SK-N-SH treated with all-trans-retinoic acid at 6 μM for 48 hours (cell line): ENCODE measurements around the gene YPEL1.
A peak's percentile ranks its signal among the peaks of the same experiment; 100 is the strongest.

Experiments
- ATAC-seq: fragments of 200-7000 bp; cut with Tn5 transposase; 3 replicates; pipeline ENCODE4 v1.9.1; 2020; ENCODE audit warnings: mild to moderate bottlenecking, moderate library complexity
- BACH2 ChIP-seq: fragments of 250-450 bp; sonication (Bioruptor Pico); IDR thresholded peaks from 2 replicates; pipeline ENCODE4 v1.9.0; 2021; ENCODE audit warnings: mild to moderate bottlenecking, borderline replicate concordance
- CSDC2 ChIP-seq: fragments of 250-450 bp; sonication (Bioruptor Pico); IDR thresholded peaks from 2 replicates; pipeline ENCODE4 v1.5.0; 2020; ENCODE audit warnings: mild to moderate bottlenecking, moderate library complexity
- ESRRG ChIP-seq: fragments of 250-450 bp; sonication (Bioruptor Pico); IDR thresholded peaks from 2 replicates; pipeline ENCODE4 v1.6.1; 2021; ENCODE audit warnings: mild to moderate bottlenecking
- GLIS3 ChIP-seq: fragments of 250-450 bp; sonication (Bioruptor Pico); IDR thresholded peaks from 2 replicates; pipeline ENCODE4 v1.5.0; 2020; ENCODE audit warnings: mild to moderate bottlenecking, moderate library complexity
- OSR1 ChIP-seq: fragments of 250-450 bp; sonication (Bioruptor Pico); IDR thresholded peaks from 2 replicates; pipeline ENCODE4 v1.8.0; 2022; ENCODE audit warnings: moderate library complexity, mild to moderate bottlenecking, inconsistent platforms
- PPARA ChIP-seq: fragments of 250-450 bp; sonication (Bioruptor Pico); IDR thresholded peaks from 2 replicates; pipeline ENCODE4 v1.5.0; 2020; ENCODE audit warnings: mild to moderate bottlenecking, borderline replicate concordance
- RARB ChIP-seq: fragments of 250-450 bp; sonication (Bioruptor Pico); IDR thresholded peaks from 2 replicates; pipeline ENCODE4 v1.8.0; 2021; ENCODE audit warnings: mild to moderate bottlenecking, moderate library complexity
- SNAI2 ChIP-seq: fragments of 250-450 bp; sonication (Bioruptor Pico); IDR thresholded peaks from 2 replicates; pipeline ENCODE4 v1.5.0; 2020; ENCODE audit warnings: mild to moderate bottlenecking, moderate library complexity
- TCF4 ChIP-seq: fragments of 250-450 bp; sonication (Bioruptor Pico); IDR thresholded peaks from 2 replicates; pipeline ENCODE4 v1.8.0; 2021; ENCODE audit warnings: mild to moderate bottlenecking, moderate library complexity, borderline replicate concordance
- TOX ChIP-seq: fragments of 250-450 bp; sonication (Bioruptor Pico); IDR thresholded peaks from 2 replicates; pipeline ENCODE4 v1.8.0; 2021; ENCODE audit warnings: mild to moderate bottlenecking, moderate library complexity, borderline replicate concordance
- ZC3H10 ChIP-seq: fragments of 250-450 bp; sonication (Bioruptor Pico); IDR thresholded peaks from 2 replicates; pipeline ENCODE4 v1.5.1; 2021; ENCODE audit warnings: mild to moderate bottlenecking, moderate library complexity
- ZFP3 ChIP-seq: fragments of 250-450 bp; sonication (Bioruptor Pico); IDR thresholded peaks from 2 replicates; pipeline ENCODE4 v1.5.0; 2020; ENCODE audit warnings: mild to moderate bottlenecking, moderate library complexity
- ZFP30 ChIP-seq: fragments of 450-650 bp; formaldehyde crosslinking; IDR thresholded peaks from 2 replicates; pipeline ENCODE4 v1.5.0; 2022; ENCODE audit warnings: mild to moderate bottlenecking, moderate library complexity
- ZNF70 ChIP-seq: fragments of 450-650 bp; formaldehyde crosslinking; IDR thresholded peaks from 2 replicates; pipeline ENCODE4 v1.5.0; 2020; ENCODE audit warnings: mild to moderate bottlenecking, moderate library complexity
- ZNF8 ChIP-seq: fragments of 450-650 bp; formaldehyde crosslinking; IDR thresholded peaks from 2 replicates; pipeline ENCODE4 v1.5.0; 2020; ENCODE audit warnings: mild to moderate bottlenecking, moderate library complexity
- TF ChIP-seq, protein P1 (sequence below): fragments of 250-450 bp; sonication (Bioruptor Pico); IDR thresholded peaks from 2 replicates; pipeline ENCODE4 v1.5.0; 2020; ENCODE audit warnings: mild to moderate bottlenecking, moderate library complexity
- TF ChIP-seq, protein P2 (sequence below): fragments of 250-450 bp; sonication (Bioruptor Pico); IDR thresholded peaks from 2 replicates; pipeline ENCODE4 v1.5.1; 2021; ENCODE audit warnings: mild to moderate bottlenecking, moderate library complexity
- TF ChIP-seq, protein P3 (sequence below): fragments of 250-450 bp; sonication (Bioruptor Pico); IDR thresholded peaks from 2 replicates; pipeline ENCODE4 v1.8.0; 2021; ENCODE audit warnings: low read depth, mild to moderate bottlenecking, moderate library complexity, borderline replicate concordance
- TF ChIP-seq, protein P4 (sequence below): fragments of 250-450 bp; sonication (Bioruptor Pico); IDR thresholded peaks from 2 replicates; pipeline ENCODE4 v1.5.1; 2020; ENCODE audit warnings: low read depth, mild to moderate bottlenecking, moderate library complexity

YPEL1 gene

DNA sequence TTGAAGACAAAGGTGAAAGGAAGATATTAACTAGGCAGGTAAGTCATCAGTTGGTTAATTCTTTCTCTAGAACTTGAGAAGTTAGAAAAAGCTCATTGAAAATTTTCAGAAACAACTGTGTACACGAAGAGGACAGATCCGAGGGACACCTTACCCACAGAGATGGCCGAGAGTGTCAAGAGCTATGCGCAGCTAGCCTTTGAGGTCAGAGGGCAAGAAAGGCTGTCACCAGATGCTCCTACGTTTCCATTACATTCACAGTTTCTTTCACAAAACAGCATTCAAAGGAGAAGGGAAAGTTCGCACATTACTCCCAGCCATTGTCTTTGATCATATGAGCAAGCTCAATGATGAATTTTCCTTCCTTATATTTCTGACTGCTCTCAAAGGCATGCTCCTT lies 34.8 kb downstream of the YPEL1 start:
- TF ChIP-seq ZNF70 (CRISPR knock-in tag) (no peak), BACH2 (CRISPR knock-in tag) (no peak)
- TF ChIP-seq, protein P1, sequence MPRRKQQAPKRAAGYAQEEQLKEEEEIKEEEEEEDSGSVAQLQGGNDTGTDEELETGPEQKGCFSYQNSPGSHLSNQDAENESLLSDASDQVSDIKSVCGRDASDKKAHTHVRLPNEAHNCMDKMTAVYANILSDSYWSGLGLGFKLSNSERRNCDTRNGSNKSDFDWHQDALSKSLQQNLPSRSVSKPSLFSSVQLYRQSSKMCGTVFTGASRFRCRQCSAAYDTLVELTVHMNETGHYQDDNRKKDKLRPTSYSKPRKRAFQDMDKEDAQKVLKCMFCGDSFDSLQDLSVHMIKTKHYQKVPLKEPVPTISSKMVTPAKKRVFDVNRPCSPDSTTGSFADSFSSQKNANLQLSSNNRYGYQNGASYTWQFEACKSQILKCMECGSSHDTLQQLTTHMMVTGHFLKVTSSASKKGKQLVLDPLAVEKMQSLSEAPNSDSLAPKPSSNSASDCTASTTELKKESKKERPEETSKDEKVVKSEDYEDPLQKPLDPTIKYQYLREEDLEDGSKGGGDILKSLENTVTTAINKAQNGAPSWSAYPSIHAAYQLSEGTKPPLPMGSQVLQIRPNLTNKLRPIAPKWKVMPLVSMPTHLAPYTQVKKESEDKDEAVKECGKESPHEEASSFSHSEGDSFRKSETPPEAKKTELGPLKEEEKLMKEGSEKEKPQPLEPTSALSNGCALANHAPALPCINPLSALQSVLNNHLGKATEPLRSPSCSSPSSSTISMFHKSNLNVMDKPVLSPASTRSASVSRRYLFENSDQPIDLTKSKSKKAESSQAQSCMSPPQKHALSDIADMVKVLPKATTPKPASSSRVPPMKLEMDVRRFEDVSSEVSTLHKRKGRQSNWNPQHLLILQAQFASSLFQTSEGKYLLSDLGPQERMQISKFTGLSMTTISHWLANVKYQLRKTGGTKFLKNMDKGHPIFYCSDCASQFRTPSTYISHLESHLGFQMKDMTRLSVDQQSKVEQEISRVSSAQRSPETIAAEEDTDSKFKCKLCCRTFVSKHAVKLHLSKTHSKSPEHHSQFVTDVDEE (CRISPR knock-in tag): no peak
- TF ChIP-seq, protein P2, sequence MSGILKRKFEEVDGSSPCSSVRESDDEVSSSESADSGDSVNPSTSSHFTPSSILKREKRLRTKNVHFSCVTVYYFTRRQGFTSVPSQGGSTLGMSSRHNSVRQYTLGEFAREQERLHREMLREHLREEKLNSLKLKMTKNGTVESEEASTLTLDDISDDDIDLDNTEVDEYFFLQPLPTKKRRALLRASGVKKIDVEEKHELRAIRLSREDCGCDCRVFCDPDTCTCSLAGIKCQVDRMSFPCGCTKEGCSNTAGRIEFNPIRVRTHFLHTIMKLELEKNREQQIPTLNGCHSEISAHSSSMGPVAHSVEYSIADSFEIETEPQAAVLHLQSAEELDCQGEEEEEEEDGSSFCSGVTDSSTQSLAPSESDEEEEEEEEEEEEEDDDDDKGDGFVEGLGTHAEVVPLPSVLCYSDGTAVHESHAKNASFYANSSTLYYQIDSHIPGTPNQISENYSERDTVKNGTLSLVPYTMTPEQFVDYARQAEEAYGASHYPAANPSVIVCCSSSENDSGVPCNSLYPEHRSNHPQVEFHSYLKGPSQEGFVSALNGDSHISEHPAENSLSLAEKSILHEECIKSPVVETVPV (CRISPR knock-in tag): no peak
- TF ChIP-seq, all 23 proteins: peak for 0
- ATAC-seq: no peak

DNA sequence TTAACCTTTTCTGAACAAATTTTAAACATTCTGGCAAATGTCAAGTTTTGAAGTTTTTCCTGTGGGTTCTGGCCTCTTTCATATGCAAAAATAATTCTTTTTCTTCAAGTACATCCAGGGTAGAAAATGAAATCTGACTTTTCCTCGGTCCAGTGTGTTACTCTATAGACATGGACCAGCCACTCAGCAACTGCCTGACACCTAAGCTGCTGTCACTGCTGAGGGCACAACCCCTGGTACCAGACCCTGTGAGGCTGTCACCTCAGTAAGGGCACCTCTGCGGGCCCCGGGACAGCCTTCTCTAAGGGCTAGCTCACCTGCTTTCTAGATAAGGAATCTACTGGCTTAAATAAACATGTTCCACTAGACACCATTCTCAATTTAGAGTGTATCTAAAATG lies 36.0 kb downstream of the YPEL1 start:
- TF ChIP-seq, protein P2 (CRISPR knock-in tag): no peak
- TF ChIP-seq TCF4 (CRISPR knock-in tag): no peak
- TF ChIP-seq CSDC2: no peak
- TF ChIP-seq, protein P1 (CRISPR knock-in tag): no peak
- no peak for TF ChIP-seq ZC3H10 (CRISPR knock-in tag)

DNA sequence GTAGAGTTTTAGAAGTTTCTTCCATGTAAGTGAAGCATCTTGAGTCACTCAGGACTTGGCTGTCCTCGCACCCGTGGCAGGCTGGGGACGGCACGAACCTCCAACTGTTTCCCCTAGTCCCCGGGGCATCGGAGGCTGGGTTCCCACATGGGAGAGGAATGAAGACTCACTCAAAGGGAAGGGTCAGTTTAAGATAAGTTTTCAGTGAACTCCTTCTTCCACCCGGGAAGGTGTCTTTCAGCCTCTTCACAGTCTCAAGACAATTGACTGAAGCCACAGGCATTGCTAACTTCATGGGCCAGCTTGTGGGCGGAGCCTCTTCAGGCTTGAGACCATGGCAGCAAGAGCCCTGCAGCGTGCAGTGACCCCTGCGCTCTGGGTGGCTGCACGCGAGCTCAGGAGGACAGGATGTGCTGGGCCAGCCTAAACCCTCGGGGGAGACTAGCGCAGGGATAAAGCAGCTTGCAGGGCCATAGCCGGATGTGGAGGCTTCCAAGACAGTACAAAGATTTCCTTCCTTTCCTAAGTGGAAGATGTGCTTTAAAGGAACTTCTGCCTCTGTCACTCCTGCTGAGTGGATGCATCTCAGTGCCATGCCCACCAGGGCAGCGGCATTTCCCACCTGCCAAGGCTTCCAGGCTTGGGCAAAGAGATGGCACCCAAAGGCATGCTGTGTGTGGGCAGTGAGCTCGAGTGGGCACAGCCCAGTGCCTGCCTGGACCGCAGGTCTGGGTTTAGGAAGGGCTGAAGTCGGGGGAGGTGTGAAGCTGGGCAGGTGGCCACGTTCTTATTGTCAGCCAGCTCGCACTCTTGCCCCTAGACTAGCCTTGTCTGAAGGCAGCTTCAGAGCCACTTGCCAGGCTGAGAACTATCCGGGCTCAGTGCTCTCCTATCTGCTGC lies 36.9 kb downstream of the YPEL1 start:
- TF ChIP-seq BACH2 (CRISPR knock-in tag) (no peak), ESRRG (CRISPR knock-in tag) (no peak), PPARA (CRISPR knock-in tag) (no peak), CSDC2 (no peak), RARB (CRISPR knock-in tag) (no peak), GLIS3 (no peak)
- TF ChIP-seq, protein P2 (CRISPR knock-in tag): no peak
- TF ChIP-seq, protein P3, sequence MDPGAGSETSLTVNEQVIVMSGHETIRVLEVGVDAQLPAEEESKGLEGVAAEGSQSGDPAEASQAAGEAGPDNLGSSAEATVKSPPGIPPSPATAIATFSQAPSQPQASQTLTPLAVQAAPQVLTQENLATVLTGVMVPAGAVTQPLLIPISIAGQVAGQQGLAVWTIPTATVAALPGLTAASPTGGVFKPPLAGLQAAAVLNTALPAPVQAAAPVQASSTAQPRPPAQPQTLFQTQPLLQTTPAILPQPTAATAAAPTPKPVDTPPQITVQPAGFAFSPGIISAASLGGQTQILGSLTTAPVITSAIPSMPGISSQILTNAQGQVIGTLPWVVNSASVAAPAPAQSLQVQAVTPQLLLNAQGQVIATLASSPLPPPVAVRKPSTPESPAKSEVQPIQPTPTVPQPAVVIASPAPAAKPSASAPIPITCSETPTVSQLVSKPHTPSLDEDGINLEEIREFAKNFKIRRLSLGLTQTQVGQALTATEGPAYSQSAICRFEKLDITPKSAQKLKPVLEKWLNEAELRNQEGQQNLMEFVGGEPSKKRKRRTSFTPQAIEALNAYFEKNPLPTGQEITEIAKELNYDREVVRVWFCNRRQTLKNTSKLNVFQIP (CRISPR knock-in tag): no peak
- ATAC-seq: no peak

More for the DNA sequence above, 36.0 kb downstream of the YPEL1 start:
- ATAC-seq: no peak

DNA sequence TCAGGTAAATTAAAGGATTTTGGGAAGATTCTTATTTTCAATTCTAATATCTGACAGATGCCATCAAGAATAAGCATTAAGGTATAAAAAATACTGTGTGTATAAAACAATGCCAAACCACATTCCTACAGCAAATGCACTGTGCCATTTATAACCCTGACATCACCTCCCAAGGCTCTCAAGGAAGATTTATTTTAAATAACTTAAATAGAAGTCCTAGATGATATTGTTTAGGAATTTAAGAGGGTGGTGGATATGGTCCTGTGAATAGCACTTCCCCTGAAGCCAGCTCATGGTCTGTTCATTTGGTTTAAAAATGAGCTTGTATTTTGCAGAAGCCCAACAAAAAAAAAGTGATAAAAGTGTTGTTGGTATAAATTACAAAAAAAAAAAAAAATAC lies 37.7 kb downstream of the YPEL1 start:
- peak; percentile 37 for ATAC-seq
- TF ChIP-seq OSR1 (CRISPR knock-in tag): no peak
- TF ChIP-seq ZFP30: no peak
- no peak for TF ChIP-seq TCF4 (CRISPR knock-in tag)
- TF ChIP-seq, protein P4, sequence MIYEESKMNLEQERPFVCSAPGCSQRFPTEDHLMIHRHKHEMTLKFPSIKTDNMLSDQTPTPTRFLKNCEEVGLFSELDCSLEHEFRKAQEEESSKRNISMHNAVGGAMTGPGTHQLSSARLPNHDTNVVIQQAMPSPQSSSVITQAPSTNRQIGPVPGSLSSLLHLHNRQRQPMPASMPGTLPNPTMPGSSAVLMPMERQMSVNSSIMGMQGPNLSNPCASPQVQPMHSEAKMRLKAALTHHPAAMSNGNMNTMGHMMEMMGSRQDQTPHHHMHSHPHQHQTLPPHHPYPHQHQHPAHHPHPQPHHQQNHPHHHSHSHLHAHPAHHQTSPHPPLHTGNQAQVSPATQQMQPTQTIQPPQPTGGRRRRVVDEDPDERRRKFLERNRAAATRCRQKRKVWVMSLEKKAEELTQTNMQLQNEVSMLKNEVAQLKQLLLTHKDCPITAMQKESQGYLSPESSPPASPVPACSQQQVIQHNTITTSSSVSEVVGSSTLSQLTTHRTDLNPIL (CRISPR knock-in tag): no peak
- TF ChIP-seq BACH2 (CRISPR knock-in tag): no peak
- TF ChIP-seq ZNF8: no peak
- no peak for TF ChIP-seq SNAI2 (CRISPR knock-in tag)
- TF ChIP-seq PPARA (CRISPR knock-in tag): no peak
- TF ChIP-seq, protein P2 (CRISPR knock-in tag): no peak
- no peak for TF ChIP-seq ZFP3
- TF ChIP-seq TOX (CRISPR knock-in tag): no peak
- TF ChIP-seq RARB (CRISPR knock-in tag): no peak
